Head of caudate nucleus (tissue), 42 donors: ENCODE results near the gene FBXO21.
"Not testable (repeated sequence)": the region's sequence is repeated elsewhere in the genome, so short reads cannot be mapped to it uniquely, and the experiment has no call there.

Experiments
- DNase-seq, 42 donors: peaks; one replicate each; pipeline versions ENCODE4 v3.0.0 to v3.0.0-alpha.2; 2020 to 2021; ENCODE audit warnings: mixed read lengths in 7 of 42
- intact Hi-C: fragments of 100-400 bp; cut with DNase I; formaldehyde crosslinking; loops from one replicate; pipeline ENCODE4 v1.15.0; 2022

FBXO21 gene

DNA sequence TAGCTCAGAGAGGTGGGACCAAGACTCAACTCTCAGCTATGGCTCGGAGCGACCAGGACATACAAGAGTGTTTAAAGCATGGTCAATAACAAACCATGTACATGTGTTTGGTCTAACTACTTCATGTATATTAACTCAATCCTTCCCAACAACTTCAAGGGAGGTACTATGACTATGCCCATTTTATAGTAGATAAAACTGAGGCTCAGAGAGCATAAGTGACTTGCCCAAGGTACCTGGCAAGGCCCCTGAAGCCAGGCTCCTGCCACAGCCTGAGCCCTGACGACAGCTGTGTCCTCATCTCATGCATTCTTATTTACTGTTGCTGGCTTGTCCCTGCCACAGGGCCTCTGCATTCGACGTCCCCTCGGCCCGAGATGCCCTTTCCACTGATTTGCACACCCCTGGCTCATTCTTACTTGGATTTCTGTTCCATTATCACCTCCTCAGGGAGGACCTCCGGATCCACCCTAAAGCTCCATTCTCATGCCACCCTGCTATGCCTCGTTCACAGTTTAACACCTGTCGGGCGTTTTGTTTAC, 93.7 kb downstream of the FBXO21 start:
- intact Hi-C loops = no loop called here

GRCh38 chr12:117095191-117095590, 95.1 kb downstream of the FBXO21 start:
- intact Hi-C loops = not testable (repeated sequence)

More for the DNA sequence above, 93.7 kb downstream of the FBXO21 start:
- DNase-seq = no peak

GRCh38 chr12:117093918-117094630, 96.2 kb downstream of the FBXO21 start:
- intact Hi-C loops = no loop called here
- DNase-seq = peak in 20 of 42 donors; percentile 29 to 79 (median 52)

More at GRCh38 chr12:117095191-117095590, 95.1 kb downstream of the FBXO21 start:
- not testable (repeated sequence) for DNase-seq

GRCh38 chr12:117093431-117093830, 96.8 kb downstream of the FBXO21 start:
- intact Hi-C loops = no loop called here

GRCh38 chr12:117092886-117093285, 97.4 kb downstream of the FBXO21 start:
- no peak for DNase-seq
- intact Hi-C loops = no loop called here

More at GRCh38 chr12:117093431-117093830, 96.8 kb downstream of the FBXO21 start:
- no peak for DNase-seq

- intact Hi-C loops = no loop called here
- DNase-seq = no peak
These were observed 97.8 kb downstream of the FBXO21 start for GRCh38 chr12:117092511-117092780.
